ENCODE measurements around the gene ARHGEF4.

ARHGEF4 gene

GRCh38 chr2:131022731-131023130 lies 186.0 kb downstream of the ARHGEF4 start:
- DNase-seq = peak; percentile 25

- DNase-seq = no peak
These were observed 187.0 kb downstream of the ARHGEF4 start for GRCh38 chr2:131023758-131024157.

- no peak for DNase-seq
These were observed 190.2 kb downstream of the ARHGEF4 start for GRCh38 chr2:131026919-131027318.

GRCh38 chr2:131027566-131028528 lies 191.1 kb downstream of the ARHGEF4 start:
- no peak for DNase-seq

GRCh38 chr2:131029812-131030211 lies 193.1 kb downstream of the ARHGEF4 start:
- DNase-seq = no peak

GRCh38 chr2:131030478-131030971 lies 193.8 kb downstream of the ARHGEF4 start:
- DNase-seq = no peak

- DNase-seq = no peak
These were observed 194.7 kb downstream of the ARHGEF4 start for GRCh38 chr2:131031431-131031841.

- DNase-seq = no peak
These were observed 195.2 kb downstream of the ARHGEF4 start for GRCh38 chr2:131031875-131032274.

GRCh38 chr2:131032393-131032836 lies 195.7 kb downstream of the ARHGEF4 start:
- no peak for DNase-seq

- no peak for DNase-seq
These were observed 197.0 kb downstream of the ARHGEF4 start for GRCh38 chr2:131033786-131034121.

- DNase-seq = peak; percentile 24
These were observed 197.7 kb downstream of the ARHGEF4 start for GRCh38 chr2:131034122-131035051.

GRCh38 chr2:131035112-131035825 lies 198.6 kb downstream of the ARHGEF4 start:
- DNase-seq = no peak

- no peak for DNase-seq
These were observed 199.1 kb downstream of the ARHGEF4 start for GRCh38 chr2:131035826-131036231.

- no peak for DNase-seq
These were observed 199.6 kb downstream of the ARHGEF4 start for GRCh38 chr2:131036269-131036668.

- no peak for DNase-seq
These were observed 200.1 kb downstream of the ARHGEF4 start for GRCh38 chr2:131036696-131037397.

- DNase-seq = no peak
These were observed 200.9 kb downstream of the ARHGEF4 start for GRCh38 chr2:131037398-131038257.

- no peak for DNase-seq
These were observed 201.8 kb downstream of the ARHGEF4 start for GRCh38 chr2:131038258-131039100.

GRCh38 chr2:131039101-131039440 lies 202.4 kb downstream of the ARHGEF4 start:
- no peak for DNase-seq

- no peak for DNase-seq
These were observed 202.8 kb downstream of the ARHGEF4 start for GRCh38 chr2:131039535-131039907.
